Cardiac septum (tissue), 1 donor: ENCODE data around the gene MYO1E. TPM values are rescaled to one million over a fixed set of nuclear protein-coding genes. Genes with fewer than 3 reads are reported as not detected.
A peak's percentile ranks its signal among the peaks of the same experiment; 100 is the strongest.
"Not testable (repeated sequence)": the region's sequence is repeated elsewhere in the genome, so short reads cannot be mapped to it uniquely, and the experiment has no call there.

Experiments used
- DNase-seq: peaks from one replicate; pipeline ENCODE4 v3.0.0-alpha.2; 2020; ENCODE audit warnings: low spot score
- intact Hi-C: fragments of 100-400 bp; cut with DNase I; formaldehyde crosslinking; loops from one replicate; pipeline ENCODE4 v1.14.0; 2022
- total RNA-seq: library from RNA; stranded (reverse); fragmentation: NEBNext Ultra II Directional; extraction: Animal tissue kit (Norgen Biotek cat#: 25700); gene quantifications from one replicate; pipeline ENCODE4 v1.2.1, GENCODE V29; 2021
- donor health status: DM: no; HTN: no; CAD: no.

MYO1E gene
- total RNA-seq, 1 donor from 2014 or later, result 41.0 TPM

- DNase-seq, result no peak
- intact Hi-C loops, result no loop called here
These were observed 232.0 kb downstream of the MYO1E start for GRCh38 chr15:59140422-59141226.

DNA sequence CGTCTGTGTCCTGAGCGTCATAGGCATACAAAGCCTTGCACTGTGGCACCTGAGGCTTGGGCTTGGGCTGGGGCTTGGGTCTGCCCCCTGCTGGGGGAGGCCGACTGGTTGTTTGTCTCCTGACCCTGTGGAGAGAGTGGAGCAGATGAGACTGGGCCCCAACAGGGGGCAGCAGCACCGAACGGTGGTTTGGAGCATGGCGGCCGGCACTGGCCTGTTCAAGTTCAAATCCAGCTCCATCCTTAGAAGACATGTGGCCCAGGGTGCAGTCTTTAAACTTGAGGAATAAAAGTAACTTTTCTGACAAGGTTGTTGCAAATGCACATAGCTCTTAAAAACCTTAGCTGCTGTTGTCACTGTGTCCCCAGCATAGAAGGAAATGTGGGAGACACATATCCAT, 234.4 kb downstream of the MYO1E start:
- intact Hi-C loops, result no loop called here
- DNase-seq, result no peak

GRCh38 chr15:59137566-59137965, 235.1 kb downstream of the MYO1E start:
- no peak for DNase-seq
- intact Hi-C loops, result no loop called here

DNA sequence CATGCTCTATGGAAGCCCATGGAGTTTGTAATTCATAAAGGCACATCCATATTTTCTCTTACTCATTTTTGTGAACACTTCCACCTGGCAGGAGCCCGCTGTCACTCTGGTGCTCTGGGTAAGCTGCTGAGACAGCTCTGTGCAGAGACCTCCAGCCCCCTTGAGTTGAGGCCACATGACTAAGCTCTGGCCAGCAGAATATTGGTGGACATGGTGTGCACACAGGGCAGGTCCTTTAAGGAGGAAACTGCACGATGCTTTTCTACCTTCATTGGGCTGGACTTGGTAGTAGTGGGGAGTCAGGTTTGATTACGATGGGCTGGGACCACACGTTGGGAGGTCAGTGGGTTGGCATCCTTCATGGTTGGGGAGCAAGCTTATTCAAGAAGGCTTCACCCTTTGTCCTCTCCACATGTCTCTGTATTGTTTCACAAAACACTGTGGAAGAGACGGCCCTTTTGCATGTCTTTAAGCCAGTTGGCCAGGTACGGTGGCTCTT, 238.7 kb downstream of the MYO1E start:
- intact Hi-C loops, result no loop called here
- no peak for DNase-seq

GRCh38 chr15:59131969-59132562, 240.6 kb downstream of the MYO1E start:
- intact Hi-C loops, result no loop called here
- DNase-seq, result no peak

DNA sequence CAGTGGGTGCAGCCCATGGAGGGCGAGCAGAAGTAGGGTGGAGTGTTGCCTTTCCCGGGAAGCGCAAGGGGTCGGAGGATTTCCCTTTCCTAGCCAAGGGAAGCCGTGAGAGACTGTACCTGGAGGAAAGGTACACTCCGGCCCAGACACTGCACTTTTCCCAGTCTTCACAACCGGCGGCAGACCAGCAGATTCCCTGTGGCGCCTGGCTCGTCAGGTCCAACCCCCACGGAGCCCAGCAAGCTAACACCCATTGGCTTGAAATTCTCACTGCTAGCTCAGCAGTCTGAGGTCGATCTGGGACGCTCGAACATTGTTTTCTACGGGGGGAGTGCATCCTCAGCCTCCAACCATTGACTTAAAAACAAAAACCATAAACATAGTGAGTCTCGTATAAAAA, 241.2 kb downstream of the MYO1E start:
- DNase-seq, result no peak
- intact Hi-C loops, result no loop called here

GRCh38 chr15:59127255-59127654, 245.4 kb downstream of the MYO1E start:
- intact Hi-C loops, DNase-seq: not testable (repeated sequence)

DNA sequence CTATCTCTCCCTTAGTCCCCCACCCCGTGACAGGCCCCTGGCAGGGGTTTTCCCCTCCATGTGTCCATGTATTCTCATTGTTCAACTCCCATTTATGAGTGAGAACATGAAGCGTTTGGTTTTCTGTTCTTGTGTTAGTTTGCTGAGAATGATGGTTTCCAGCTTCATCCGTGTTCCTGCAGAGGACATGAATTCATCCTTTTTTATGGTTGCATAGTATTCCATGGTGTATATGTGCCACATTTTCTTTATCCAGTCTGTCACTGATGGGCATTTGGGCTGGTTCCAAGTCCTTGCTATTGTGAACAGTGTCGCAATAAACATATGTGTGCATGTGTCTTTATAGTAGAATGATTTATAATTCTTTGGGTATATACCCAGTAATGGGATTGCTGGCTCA, 247.0 kb downstream of the MYO1E start:
- intact Hi-C loops, DNase-seq: not testable (repeated sequence)

DNA sequence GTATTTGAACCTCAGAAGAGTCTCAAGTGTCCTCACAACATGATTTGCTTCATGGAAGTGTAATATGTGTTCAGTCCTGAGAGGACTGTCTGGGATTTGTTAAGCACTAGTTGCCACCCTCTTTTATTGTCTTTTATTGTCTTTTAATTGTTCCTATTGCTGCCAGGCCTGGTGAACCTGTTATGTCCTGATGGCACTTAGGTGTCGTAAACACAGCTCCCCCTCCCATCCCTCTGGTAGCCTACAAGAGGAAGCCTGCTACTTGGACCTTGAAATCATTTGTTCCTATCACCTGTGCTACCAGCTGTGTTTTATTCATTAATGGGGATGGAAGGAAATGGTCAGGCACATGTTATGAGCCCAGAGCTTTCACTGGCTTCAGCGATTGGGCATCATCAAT, 248.4 kb downstream of the MYO1E start:
- no peak for DNase-seq
- intact Hi-C loops, result no loop called here

- DNase-seq, result no peak
- intact Hi-C loops, result no loop called here
These were observed 251.7 kb downstream of the MYO1E start for GRCh38 chr15:59120937-59121336.

- DNase-seq, result no peak
- intact Hi-C loops, result no loop called here
These were observed 253.0 kb downstream of the MYO1E start for GRCh38 chr15:59119625-59120024.

GRCh38 chr15:59116771-59117170, 255.9 kb downstream of the MYO1E start:
- intact Hi-C loops, result no loop called here
- DNase-seq, result no peak

DNA sequence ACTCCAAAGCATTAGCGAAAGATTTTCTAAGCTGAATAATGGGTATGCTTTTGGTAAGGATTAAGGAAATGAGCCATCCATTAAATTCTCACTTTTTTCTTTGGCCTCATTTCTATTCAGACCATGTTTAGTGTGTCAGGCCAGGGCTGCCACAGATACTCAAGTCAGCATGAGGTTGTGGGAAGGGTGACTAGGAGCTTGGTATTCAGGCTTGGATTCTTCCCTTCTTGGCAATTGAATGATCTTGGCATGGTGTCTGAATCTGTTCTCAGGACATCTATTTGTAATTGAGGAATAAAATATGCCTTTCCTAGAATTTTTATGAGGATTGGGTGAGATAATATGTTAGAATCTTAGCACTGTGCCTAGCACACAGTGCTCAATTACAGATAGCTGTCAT, 256.5 kb downstream of the MYO1E start:
- no peak for DNase-seq
- intact Hi-C loops, result no loop called here

- no peak for DNase-seq
- intact Hi-C loops, result no loop called here
These were observed 257.6 kb downstream of the MYO1E start for GRCh38 chr15:59115047-59115446.

GRCh38 chr15:59111251-59111650, 261.4 kb downstream of the MYO1E start:
- DNase-seq, result no peak
- intact Hi-C loops, result no loop called here

DNA sequence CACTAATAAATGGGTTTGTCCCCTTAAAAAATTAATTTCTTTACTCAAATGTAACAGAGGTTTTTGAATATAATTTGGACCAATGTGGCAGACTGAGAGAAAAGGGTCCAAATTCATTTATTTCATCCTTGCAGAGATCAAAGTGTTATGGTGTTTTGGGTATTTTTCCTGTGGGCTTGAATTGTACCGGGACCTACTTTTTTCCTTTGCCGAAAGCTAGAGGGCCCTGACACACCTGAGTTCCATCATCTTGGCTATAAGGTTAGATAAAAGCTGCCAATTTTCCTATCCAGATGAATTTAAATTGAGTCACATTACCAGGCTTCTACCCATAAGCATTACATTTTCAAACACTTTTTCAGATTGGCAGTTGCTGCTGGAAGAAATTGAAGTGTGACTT, 266.8 kb downstream of the MYO1E start:
- intact Hi-C loops, result no loop called here
- no peak for DNase-seq

DNA sequence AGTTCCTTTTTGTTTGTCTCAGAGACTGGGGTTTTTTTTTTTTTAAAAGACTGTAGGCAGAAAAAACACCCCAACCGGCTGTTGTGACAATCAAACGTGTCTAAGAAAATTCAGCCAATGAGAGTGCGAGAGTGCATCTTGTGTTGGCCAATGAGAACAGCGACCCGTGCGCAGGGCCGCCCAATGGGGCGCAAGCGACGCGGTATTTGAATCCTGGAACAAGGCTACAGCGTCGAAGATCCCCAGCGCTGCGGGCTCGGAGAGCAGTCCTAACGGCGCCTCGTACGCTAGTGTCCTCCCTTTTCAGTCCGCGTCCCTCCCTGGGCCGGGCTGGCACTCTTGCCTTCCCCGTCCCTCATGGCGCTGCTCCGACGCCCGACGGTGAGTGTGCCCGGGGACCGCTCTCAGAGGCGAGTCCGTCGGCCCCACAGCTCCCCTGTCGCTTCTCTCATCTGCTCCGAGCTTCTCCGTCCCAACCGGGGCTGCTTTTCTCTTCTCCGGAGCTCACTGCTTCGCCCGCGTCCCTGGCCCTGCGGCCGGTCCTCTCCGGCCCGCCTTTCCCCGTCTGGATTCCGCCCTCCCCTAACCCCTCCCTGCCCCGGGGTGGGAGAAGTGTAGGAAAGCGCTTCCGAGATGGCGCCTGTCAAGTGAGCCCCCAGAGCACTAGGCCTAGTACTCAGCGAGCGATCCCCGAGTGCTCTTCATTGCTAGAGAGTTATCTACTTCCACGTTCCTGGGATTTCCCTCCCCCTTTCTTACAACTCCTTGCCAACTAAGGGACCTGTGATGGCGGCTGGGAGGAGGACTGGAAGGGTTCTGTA, 267.5 kb downstream of the MYO1E start, which contains the start of gene CCNB2:
Gene CCNB2 (plus strand): TSS at position 235 of the 821 bp plus-strand sequence. CDS start 123 bp downstream, at position 358.
- intact Hi-C loops, result no loop called here

GRCh38 chr15:59104602-59104911, 268.1 kb downstream of the MYO1E start:
- intact Hi-C loops, result no loop called here
- DNase-seq, result no peak

More for the DNA sequence above, 267.5 kb downstream of the MYO1E start, which contains the start of gene CCNB2:
- peak; percentile 94 for DNase-seq

DNA sequence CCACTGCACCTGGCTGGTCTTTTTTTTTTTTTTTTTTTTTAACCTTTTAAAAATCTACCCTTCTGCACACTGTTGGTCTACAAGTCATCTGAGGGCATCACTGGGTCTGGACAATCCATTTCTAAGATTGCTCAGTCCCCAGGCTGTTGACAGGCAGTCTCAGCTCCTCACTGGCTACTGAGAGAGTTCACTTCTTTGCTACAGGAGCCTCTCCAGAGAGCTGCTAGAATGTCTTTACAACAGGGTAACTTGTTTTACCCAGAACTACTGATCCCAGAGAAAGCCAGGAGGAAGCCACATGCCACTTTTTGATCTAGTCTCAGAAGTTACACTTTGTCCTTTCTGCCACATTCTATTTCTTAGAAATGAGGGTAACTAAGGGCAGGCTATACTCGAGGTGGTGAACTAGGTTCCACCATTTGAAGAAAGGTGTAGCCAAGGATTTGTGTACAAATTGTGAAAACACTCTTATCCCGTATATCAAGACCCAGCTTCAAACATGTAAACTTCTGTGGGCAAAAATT, 273.4 kb downstream of the MYO1E start:
- intact Hi-C loops, result no loop called here
- DNase-seq, result no peak

DNA sequence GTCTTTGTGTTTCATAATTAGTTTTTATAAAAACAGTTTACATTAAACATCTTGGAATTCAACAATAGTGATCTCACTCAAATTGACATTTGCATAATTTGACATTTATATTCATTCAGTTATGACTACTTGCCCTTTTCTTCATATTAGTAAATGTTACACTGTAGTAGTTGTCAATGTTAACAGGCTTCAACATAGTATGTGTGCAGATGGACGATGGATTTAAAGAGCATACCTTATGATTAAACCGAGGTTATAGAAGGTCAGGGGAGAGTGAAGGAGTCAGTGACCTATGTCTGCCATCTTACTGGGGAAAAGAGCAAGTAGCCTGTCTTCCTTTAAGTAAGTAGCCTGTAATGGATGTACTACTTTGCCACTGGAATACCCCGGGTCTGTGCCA, 276.2 kb downstream of the MYO1E start:
- intact Hi-C loops, result no loop called here

More for the DNA sequence above, 276.2 kb downstream of the MYO1E start:
- no peak for DNase-seq
